ENCODE data around the gene CTSA. TPM values are rescaled to one million over a fixed set of nuclear protein-coding genes. Genes with fewer than 3 reads are reported as not detected.

CTSA gene
- total RNA-seq, 1 donor from 2014 or later: 310 TPM

DNA sequence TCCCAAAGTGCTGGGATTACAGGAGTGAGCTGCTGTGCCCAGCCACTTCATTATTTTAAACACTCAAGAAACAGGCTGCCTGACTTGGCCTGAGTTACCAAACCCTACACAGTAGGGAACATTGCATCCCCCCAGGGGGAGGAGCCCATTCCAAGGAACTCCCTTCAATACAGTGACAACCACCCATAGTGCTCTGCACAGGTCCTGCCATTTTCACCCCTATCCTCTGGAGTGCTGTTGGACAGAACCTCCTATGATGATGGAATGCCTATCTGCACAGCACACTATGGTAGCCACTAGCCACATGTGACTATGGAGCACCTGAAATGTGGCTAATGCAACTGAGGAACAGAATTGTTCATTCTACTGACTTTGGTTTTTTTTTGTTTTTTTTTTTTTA, 45.7 kb upstream of the CTSA start:
- peaks cover 1% of the 10 kb centered on the region for H3K4me1 Mint-ChIP-seq (ENCODE audit: unreplicated experiment)
- peaks cover 28% of the 10 kb centered on the region for H3K36me3 Mint-ChIP-seq (ENCODE audit: unreplicated experiment)
- TF ChIP-seq, protein P1, sequence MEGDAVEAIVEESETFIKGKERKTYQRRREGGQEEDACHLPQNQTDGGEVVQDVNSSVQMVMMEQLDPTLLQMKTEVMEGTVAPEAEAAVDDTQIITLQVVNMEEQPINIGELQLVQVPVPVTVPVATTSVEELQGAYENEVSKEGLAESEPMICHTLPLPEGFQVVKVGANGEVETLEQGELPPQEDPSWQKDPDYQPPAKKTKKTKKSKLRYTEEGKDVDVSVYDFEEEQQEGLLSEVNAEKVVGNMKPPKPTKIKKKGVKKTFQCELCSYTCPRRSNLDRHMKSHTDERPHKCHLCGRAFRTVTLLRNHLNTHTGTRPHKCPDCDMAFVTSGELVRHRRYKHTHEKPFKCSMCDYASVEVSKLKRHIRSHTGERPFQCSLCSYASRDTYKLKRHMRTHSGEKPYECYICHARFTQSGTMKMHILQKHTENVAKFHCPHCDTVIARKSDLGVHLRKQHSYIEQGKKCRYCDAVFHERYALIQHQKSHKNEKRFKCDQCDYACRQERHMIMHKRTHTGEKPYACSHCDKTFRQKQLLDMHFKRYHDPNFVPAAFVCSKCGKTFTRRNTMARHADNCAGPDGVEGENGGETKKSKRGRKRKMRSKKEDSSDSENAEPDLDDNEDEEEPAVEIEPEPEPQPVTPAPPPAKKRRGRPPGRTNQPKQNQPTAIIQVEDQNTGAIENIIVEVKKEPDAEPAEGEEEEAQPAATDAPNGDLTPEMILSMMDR (IDR thresholded peaks at IDR 0.05): no peak
- H3K27me3 Mint-ChIP-seq (ENCODE audit: unreplicated experiment): no peaks in the 10 kb centered on the region
- H3K27ac Mint-ChIP-seq (ENCODE audit: unreplicated experiment): no peak overlapping the region
- DNase-seq (ENCODE audit: extremely low spot score, unreplicated experiment): no peak
- no peaks in the 10 kb centered on the region for H3K9me3 Mint-ChIP-seq (ENCODE audit: unreplicated experiment)
- no peak overlapping the region for H3K4me3 Mint-ChIP-seq (ENCODE audit: unreplicated experiment)

DNA sequence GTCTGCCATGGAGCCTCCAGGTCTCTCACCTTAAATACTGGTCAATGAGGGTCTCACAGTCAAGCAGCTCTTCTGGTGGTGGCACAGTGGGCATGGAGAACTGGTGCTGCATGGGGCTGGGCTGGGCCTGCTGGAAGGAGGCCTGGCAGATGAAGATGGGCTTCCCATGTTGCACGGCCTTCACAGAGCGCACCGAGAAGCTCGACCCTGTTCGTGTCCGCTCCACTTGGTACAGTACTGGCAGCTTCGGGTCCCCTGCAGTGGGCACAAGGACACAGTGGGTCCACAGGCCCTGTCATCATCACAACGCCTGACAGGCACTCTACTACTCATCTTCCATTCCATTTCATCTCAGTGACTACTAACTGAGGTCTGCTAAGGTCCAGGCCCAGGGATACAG, 42.7 kb upstream of the CTSA start:
- H3K36me3 Mint-ChIP-seq (ENCODE audit: unreplicated experiment): peaks cover 22% of the 10 kb centered on the region
- DNase-seq (ENCODE audit: extremely low spot score, unreplicated experiment): no peak
- no peak overlapping the region for H3K4me3 Mint-ChIP-seq (ENCODE audit: unreplicated experiment)
- no peaks in the 10 kb centered on the region for H3K9me3 Mint-ChIP-seq (ENCODE audit: unreplicated experiment)
- TF ChIP-seq, protein P1 (IDR thresholded peaks at IDR 0.05): no peak
- no peaks in the 10 kb centered on the region for H3K4me1 Mint-ChIP-seq (ENCODE audit: unreplicated experiment)
- H3K27ac Mint-ChIP-seq (ENCODE audit: unreplicated experiment): no peak overlapping the region
- H3K27me3 Mint-ChIP-seq (ENCODE audit: unreplicated experiment): no peaks in the 10 kb centered on the region

DNA sequence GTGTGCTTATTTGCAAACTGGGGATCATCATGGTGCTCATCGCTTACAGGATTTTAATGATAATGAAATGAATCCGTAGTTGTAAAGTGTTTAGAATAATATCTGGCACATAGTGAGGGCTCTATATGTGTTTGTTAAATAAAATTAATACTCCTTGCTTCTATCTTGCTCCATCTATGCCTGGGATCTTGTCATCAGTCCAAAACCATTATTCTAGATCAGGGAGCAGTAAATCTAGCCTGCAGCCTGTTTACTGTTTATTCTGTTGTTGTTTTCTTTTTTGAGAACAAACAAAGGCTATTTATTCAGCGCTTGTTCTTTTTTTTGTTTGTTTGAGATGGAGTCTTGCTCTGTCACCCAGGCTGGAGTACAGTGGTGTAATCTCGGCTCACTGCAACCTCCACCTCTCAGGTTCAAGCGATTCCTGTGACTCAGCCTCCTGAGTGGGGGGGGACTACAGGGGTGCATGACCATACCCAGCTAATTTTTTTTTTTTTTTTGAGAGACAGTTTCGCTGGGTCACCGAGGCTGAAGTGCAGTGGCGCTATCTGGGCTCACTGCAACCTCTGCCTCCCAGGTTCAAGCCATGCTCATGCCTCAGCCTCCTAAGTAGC, 42.1 kb upstream of the CTSA start:
- no peak overlapping the region for H3K27ac Mint-ChIP-seq (ENCODE audit: unreplicated experiment)

DNA sequence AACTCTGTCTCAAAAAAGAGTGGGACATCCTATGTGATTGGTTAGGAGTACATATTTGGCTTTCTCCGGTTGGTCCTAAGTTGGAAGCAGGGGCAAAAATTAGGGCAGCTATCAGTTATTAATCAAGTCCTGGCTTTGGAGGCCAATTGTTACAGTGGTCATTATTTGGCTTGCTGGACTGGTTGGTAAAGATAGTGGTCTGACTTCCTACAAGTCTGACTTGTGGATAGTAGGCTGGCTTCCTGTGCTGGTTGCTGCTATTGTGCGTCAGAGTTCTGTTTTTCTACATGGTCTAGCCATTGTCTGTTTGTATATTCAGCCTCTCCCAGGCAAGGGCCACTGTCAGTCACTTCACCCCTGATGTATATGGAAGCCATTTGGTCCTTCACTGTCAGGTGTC, 40.9 kb upstream of the CTSA start:
- DNase-seq (ENCODE audit: extremely low spot score, unreplicated experiment): no peak
- H3K4me3 Mint-ChIP-seq (ENCODE audit: unreplicated experiment): no peak overlapping the region
- no peaks in the 10 kb centered on the region for H3K9me3 Mint-ChIP-seq (ENCODE audit: unreplicated experiment)
- H3K4me1 Mint-ChIP-seq (ENCODE audit: unreplicated experiment): peaks cover 5% of the 10 kb centered on the region
- peaks cover 16% of the 10 kb centered on the region for H3K36me3 Mint-ChIP-seq (ENCODE audit: unreplicated experiment)
- TF ChIP-seq, protein P1 (IDR thresholded peaks at IDR 0.05): no peak
- H3K27me3 Mint-ChIP-seq (ENCODE audit: unreplicated experiment): no peaks in the 10 kb centered on the region
- no peak overlapping the region for H3K27ac Mint-ChIP-seq (ENCODE audit: unreplicated experiment)

More for the DNA sequence above, 42.1 kb upstream of the CTSA start:
- TF ChIP-seq, protein P1 (IDR thresholded peaks at IDR 0.05): no peak
- DNase-seq (ENCODE audit: extremely low spot score, unreplicated experiment): no peak
- no peaks in the 10 kb centered on the region for H3K27me3 Mint-ChIP-seq (ENCODE audit: unreplicated experiment)
- H3K4me1 Mint-ChIP-seq (ENCODE audit: unreplicated experiment): no peaks in the 10 kb centered on the region
- no peak overlapping the region for H3K4me3 Mint-ChIP-seq (ENCODE audit: unreplicated experiment)
- H3K36me3 Mint-ChIP-seq (ENCODE audit: unreplicated experiment): peaks cover 20% of the 10 kb centered on the region
- no peaks in the 10 kb centered on the region for H3K9me3 Mint-ChIP-seq (ENCODE audit: unreplicated experiment)

DNA sequence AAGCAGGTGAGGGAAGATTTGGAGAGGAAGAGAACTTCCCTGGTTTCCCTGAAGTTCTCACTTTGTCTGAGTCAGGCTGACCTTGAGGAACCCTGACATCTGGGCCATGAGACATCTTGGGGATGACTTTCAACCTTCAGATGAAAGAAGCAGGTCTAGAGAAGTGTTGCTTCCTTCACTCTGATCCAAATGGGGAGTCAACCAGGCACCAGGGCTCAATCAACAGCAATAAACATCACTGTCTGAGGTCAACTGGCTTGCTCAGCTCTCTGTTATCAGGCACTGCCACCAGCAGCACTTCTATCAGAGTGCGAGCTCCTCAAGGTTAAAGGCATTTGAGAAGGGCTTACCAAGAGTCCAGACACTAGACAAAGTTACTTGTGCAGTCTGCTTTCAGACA, 40.2 kb upstream of the CTSA start:
- Mint-ChIP-seq H3K27ac (ENCODE audit: unreplicated experiment) (no peak overlapping the region), H3K4me1 (ENCODE audit: unreplicated experiment) (peaks cover 8% of the 10 kb centered on the region), H3K27me3 (ENCODE audit: unreplicated experiment) (no peaks in the 10 kb centered on the region), H3K4me3 (ENCODE audit: unreplicated experiment) (no peak overlapping the region), H3K36me3 (ENCODE audit: unreplicated experiment) (peaks cover 16% of the 10 kb centered on the region), H3K9me3 (ENCODE audit: unreplicated experiment) (no peaks in the 10 kb centered on the region)
- TF ChIP-seq, protein P1 (IDR thresholded peaks at IDR 0.05): no peak
- DNase-seq (ENCODE audit: extremely low spot score, unreplicated experiment): no peak

Data from osteocyte (in vitro differentiated cells).